NCI-H1694 treated with DMSO at 0.1 percent for 48 hours (cell line): Measurements from ENCODE around the gene UBR4.
"Not testable (repeated sequence)": the region's sequence is repeated elsewhere in the genome, so short reads cannot be mapped to it uniquely, and the experiment has no call there.

Experiments used
- DNase-seq: peaks from one replicate; lab custom pipeline; 2025; lab: John Stamatoyannopoulos, UW

The UBR4 gene

GRCh38 chr1:19190468-19190867, 19.6 kb downstream of the UBR4 start:
- DNase-seq = no peak

- no peak for DNase-seq
Measured at GRCh38 chr1:19189270-19189669, 20.8 kb downstream of the UBR4 start.

GRCh38 chr1:19187852-19188251, 22.2 kb downstream of the UBR4 start:
- no peak for DNase-seq

GRCh38 chr1:19186001-19186400, 24.1 kb downstream of the UBR4 start:
- DNase-seq = no peak

- no peak for DNase-seq
Measured at GRCh38 chr1:19182223-19182622, 27.8 kb downstream of the UBR4 start.

- not testable (repeated sequence) for DNase-seq
Measured at GRCh38 chr1:19180265-19180657, 29.8 kb downstream of the UBR4 start.

GRCh38 chr1:19179597-19180264, 30.3 kb downstream of the UBR4 start:
- DNase-seq = no peak

GRCh38 chr1:19178734-19179398, 31.2 kb downstream of the UBR4 start:
- no peak for DNase-seq

- DNase-seq = no peak
Measured at GRCh38 chr1:19177811-19178210, 32.3 kb downstream of the UBR4 start.

- DNase-seq = no peak
Measured at GRCh38 chr1:19169642-19170041, 40.4 kb downstream of the UBR4 start.

GRCh38 chr1:19167140-19167539, 42.9 kb downstream of the UBR4 start:
- no peak for DNase-seq

GRCh38 chr1:19166066-19166465, 44.0 kb downstream of the UBR4 start:
- DNase-seq = no peak

- DNase-seq = no peak
Measured at GRCh38 chr1:19165501-19165900, 44.6 kb downstream of the UBR4 start.

- no peak for DNase-seq
Measured at GRCh38 chr1:19164274-19165015, 45.6 kb downstream of the UBR4 start.

- DNase-seq = no peak
Measured at GRCh38 chr1:19163261-19163660, 46.8 kb downstream of the UBR4 start.

GRCh38 chr1:19160831-19161230, 49.2 kb downstream of the UBR4 start:
- DNase-seq = no peak

- DNase-seq = no peak
Measured at GRCh38 chr1:19157653-19158052, 52.4 kb downstream of the UBR4 start.

- DNase-seq = no peak
Measured at GRCh38 chr1:19156676-19157075, 53.4 kb downstream of the UBR4 start.

- DNase-seq = no peak
Measured at GRCh38 chr1:19154876-19155275, 55.2 kb downstream of the UBR4 start.

- DNase-seq = no peak
Measured at GRCh38 chr1:19153169-19153568, 56.9 kb downstream of the UBR4 start.

- no peak for DNase-seq
Measured at GRCh38 chr1:19151537-19151936, 58.5 kb downstream of the UBR4 start.

GRCh38 chr1:19149736-19150135, 60.3 kb downstream of the UBR4 start:
- DNase-seq = no peak

GRCh38 chr1:19140465-19140864, 69.6 kb downstream of the UBR4 start:
- DNase-seq = no peak
